GM12878 (cell line): Measurements from ENCODE around the gene DQX1. TPM values are rescaled to one million over a fixed set of nuclear protein-coding genes. Genes with fewer than 3 reads are reported as not detected.

Source experiments
- BACH1 ChIP-seq: fragments of 450-650 bp; IDR thresholded peaks from 2 replicates; pipeline ENCODE4 v1.6.1; 2017; ENCODE audit warnings: mild to moderate bottlenecking, borderline replicate concordance
- BRCA1 ChIP-seq: IDR thresholded peaks from 2 replicates; pipeline ENCODE4 v1.6.1; 2011; ENCODE audit warnings: low read depth, low read length, improper control_type of control experiment
- EGR1 ChIP-seq, 2 experiments: IDR thresholded peaks; 1 replicate in 1 of 2; 2 replicates in 1 of 2; pipeline ENCODE4 v1.6.1; 2011 to 2012; ENCODE audit warnings: low read depth in 2 of 2, low read length in 2 of 2, borderline replicate concordance in 1 of 2, mild to moderate bottlenecking in 1 of 2, moderate library complexity in 1 of 2
- ELK1 ChIP-seq: IDR thresholded peaks from 2 replicates; pipeline ENCODE4 v1.6.1; 2012; ENCODE audit warnings: low read depth, low read length, improper control_type of control experiment
- ESRRA ChIP-seq: IDR thresholded peaks from 2 replicates; pipeline ENCODE4 v1.6.1; 2012; ENCODE audit warnings: mild to moderate bottlenecking, low read length, improper control_type of control experiment
- IKZF2 ChIP-seq, 2 experiments: fragments of 450-650 bp; IDR thresholded peaks; 2 replicates each; pipeline ENCODE4 v1.6.1; 2017; ENCODE audit warnings: mild to moderate bottlenecking in 2 of 2, moderate library complexity in 2 of 2
- JUNB ChIP-seq: IDR thresholded peaks from 2 replicates; pipeline ENCODE4 v1.6.1; 2016; ENCODE audit warnings: antibody characterized with exemption, mild to moderate bottlenecking
- MTA2 ChIP-seq: fragments of 450-650 bp; IDR thresholded peaks from 2 replicates; pipeline ENCODE4 v1.6.1; 2016; ENCODE audit warnings: low read depth, mild to moderate bottlenecking, moderate library complexity
- NR2C2 ChIP-seq: IDR thresholded peaks from 2 replicates; pipeline ENCODE4 v1.6.1; 2011; ENCODE audit warnings: borderline replicate concordance, low read depth; ENCODE audit not compliant: control insufficient read depth, insufficient read length
- PAX8 ChIP-seq: fragments of 450-650 bp; IDR thresholded peaks from 2 replicates; pipeline ENCODE4 v1.6.1; 2017; ENCODE audit warnings: mild to moderate bottlenecking, moderate library complexity
- PML ChIP-seq: IDR thresholded peaks from 2 replicates; pipeline ENCODE4 v1.6.1; 2012; ENCODE audit warnings: low read length, inconsistent platforms
- POLR2A ChIP-seq: IDR thresholded peaks from 2 replicates; pipeline ENCODE4 v1.6.1; 2011; ENCODE audit warnings: low read depth, mild to moderate bottlenecking, low read length
- PRDM15 ChIP-seq: fragments of 450-650 bp; formaldehyde crosslinking; IDR thresholded peaks from 2 replicates; pipeline ENCODE4 v1.4.0; 2020; ENCODE audit warnings: mild to moderate bottlenecking, moderate library complexity
- RELA ChIP-seq: fragments of 450-650 bp; IDR thresholded peaks from 2 replicates; pipeline ENCODE4 v1.8.0; 2014; ENCODE audit warnings: borderline replicate concordance; ENCODE audit not compliant: partially characterized antibody
- REST ChIP-seq: IDR thresholded peaks from 2 replicates; pipeline ENCODE4 v1.6.1; 2012; ENCODE audit warnings: mild to moderate bottlenecking, low read depth, low read length
- SMARCA5 ChIP-seq: fragments of 450-650 bp; IDR thresholded peaks from 2 replicates; pipeline ENCODE4 v1.6.1; 2017; ENCODE audit warnings: mild to moderate bottlenecking
- polyA plus RNA-seq, 11 experiments: library from polyadenylated mRNA; depleted of rRNA in 4 of 11; unstranded in 6 of 11; stranded (reverse) in 5 of 11; fragments of >200 nt; fragmentation: Nextera tagmentation in 4 of 11; fragmentation: Illumina TruSeq in 1 of 11; extraction: Ambion mirVana in 4 of 11; extraction: Trizol in 1 of 11; gene quantifications; 1 replicate in 1 of 11; 2 replicates in 10 of 11; pipeline versions ENCODE4 v1.2.1 to v1.2.3, GENCODE V29; 2011 to 2016; ENCODE audit warnings: inconsistent platforms in 2 of 11, missing spikeins in 2 of 11, low read depth in 1 of 11
- total RNA-seq, 4 experiments: library from RNA; depleted of rRNA in 3 of 4; stranded (reverse); fragments of >200 nt in 3 of 4; fragmentation: Illumina TruSeq in 1 of 4; extraction: Trizol in 1 of 4; gene quantifications; 2 replicates each; pipeline versions ENCODE4 v1.2.1 to v1.2.3, GENCODE V29; 2013 to 2021
- TF ChIP-seq, protein P1 (sequence below): fragments of 450-650 bp; IDR thresholded peaks from 2 replicates; pipeline ENCODE4 v1.6.1; 2017; ENCODE audit warnings: mild to moderate bottlenecking, moderate library complexity

Gene DQX1
- total and polyA plus RNA-seq, 10 of the 15 experiments (the other 5 are each of a cell fraction or from before 2014, with no cell fraction given): 0.34 to 2.1 (median 0.86) TPM

DNA sequence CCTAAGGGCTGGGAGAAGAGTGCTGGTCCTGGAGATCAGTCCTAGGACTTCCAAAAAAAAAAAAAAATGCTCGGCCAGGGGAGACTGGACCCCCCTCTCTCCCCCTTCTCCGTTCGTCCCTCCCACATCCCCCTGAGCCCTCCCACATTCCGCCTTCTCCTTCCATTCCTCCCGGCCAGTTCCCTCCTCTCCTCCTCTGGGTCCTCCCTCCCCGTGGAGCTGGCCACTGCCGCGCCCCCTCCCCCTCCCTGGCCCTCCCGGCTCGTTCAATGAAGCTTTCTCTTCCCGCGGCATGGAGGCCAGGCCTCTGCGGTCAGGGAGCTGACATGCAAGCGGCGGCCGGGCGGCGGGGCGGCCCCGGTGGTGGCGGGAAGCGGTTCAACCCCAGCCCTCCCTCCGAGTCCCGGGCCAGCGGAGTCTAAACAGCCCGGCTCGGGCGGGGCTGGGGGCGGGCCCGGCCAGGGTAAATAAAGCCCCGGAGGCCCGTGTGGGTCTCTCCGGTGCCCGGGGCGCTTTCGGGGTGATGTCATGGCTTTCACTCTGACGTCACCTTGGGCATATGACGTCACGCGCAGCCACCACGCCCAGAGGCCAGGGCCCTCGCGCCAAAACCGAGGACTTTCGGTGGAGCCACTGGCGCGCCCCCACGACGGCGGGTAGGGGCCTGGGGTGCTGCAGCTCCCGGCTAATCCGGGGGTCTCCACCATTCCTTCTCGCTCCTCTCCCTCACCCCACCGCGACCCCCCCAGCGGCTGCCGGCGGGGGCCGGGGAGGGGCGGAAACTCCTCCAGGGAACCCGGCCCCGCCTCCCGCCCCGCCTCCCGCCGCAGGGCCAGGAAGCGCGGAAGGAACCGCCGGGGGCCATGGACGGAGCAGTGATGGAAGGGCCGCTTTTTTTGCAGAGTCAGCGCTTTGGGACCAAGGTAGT, 28.1 kb upstream of the DQX1 start, which contains the start of the genes DOK1 and LOXL3 (continued):
- no peak for TF ChIP-seq PRDM15
- peak; percentile 54; the same call in 1 of the 2 replicates for TF ChIP-seq JUNB
- 0 out of 2 replicates have a peak, but pooled peaks have one; percentile 35 for TF ChIP-seq BACH1
- no peak for TF ChIP-seq MTA2
- TF ChIP-seq, protein P1, sequence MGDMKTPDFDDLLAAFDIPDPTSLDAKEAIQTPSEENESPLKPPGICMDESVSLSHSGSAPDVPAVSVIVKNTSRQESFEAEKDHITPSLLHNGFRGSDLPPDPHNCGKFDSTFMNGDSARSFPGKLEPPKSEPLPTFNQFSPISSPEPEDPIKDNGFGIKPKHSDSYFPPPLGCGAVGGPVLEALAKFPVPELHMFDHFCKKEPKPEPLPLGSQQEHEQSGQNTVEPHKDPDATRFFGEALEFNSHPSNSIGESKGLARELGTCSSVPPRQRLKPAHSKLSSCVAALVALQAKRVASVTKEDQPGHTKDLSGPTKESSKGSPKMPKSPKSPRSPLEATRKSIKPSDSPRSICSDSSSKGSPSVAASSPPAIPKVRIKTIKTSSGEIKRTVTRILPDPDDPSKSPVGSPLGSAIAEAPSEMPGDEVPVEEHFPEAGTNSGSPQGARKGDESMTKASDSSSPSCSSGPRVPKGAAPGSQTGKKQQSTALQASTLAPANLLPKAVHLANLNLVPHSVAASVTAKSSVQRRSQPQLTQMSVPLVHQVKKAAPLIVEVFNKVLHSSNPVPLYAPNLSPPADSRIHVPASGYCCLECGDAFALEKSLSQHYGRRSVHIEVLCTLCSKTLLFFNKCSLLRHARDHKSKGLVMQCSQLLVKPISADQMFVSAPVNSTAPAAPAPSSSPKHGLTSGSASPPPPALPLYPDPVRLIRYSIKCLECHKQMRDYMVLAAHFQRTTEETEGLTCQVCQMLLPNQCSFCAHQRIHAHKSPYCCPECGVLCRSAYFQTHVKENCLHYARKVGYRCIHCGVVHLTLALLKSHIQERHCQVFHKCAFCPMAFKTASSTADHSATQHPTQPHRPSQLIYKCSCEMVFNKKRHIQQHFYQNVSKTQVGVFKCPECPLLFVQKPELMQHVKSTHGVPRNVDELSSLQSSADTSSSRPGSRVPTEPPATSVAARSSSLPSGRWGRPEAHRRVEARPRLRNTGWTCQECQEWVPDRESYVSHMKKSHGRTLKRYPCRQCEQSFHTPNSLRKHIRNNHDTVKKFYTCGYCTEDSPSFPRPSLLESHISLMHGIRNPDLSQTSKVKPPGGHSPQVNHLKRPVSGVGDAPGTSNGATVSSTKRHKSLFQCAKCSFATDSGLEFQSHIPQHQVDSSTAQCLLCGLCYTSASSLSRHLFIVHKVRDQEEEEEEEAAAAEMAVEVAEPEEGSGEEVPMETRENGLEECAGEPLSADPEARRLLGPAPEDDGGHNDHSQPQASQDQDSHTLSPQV: 0 out of 2 replicates have a peak, but pooled peaks have one; percentile 62
- no peak for TF ChIP-seq REST
- no peak for TF ChIP-seq PML
- TF ChIP-seq IKZF2 (IDR thresholded peaks at IDR 0.05): peak; percentile 47 to 49; a peak in 3 of 4 replicates
- TF ChIP-seq POLR2A: peak; percentile 62
- TF ChIP-seq PAX8: no peak
- no peak for TF ChIP-seq ELK1
- TF ChIP-seq BRCA1: peak; percentile 61; the same call in 1 of the 2 replicates
- TF ChIP-seq SMARCA5: no peak
- no peak; the same call in 1 of the 2 replicates for TF ChIP-seq ESRRA
- TF ChIP-seq RELA: peak; percentile 55
- TF ChIP-seq EGR1 (IDR thresholded peaks at IDR 0.05; ENCODE audit: borderline replicate concordance in 1 of 2, low read depth in 2 of 2, low read length in 2 of 2): peak in 1 of 2 experiments; percentile 12; a peak in 1 of 3 replicates
- no peak for TF ChIP-seq NR2C2
